ENCODE results near the gene DDAH1.
"Not testable (repeated sequence)": the region's sequence is repeated elsewhere in the genome, so short reads cannot be mapped to it uniquely, and the experiment has no call there.

Gene DDAH1

GRCh38 chr1:85471558-85471957 lies 6.6 kb upstream of the DDAH1 start:
- no peak for DNase-seq (ENCODE audit: low read depth in 2 of 3, low spot score in 2 of 3)

- DNase-seq (ENCODE audit: low read depth in 2 of 3, low spot score in 2 of 3), result not testable (repeated sequence)
Measured at GRCh38 chr1:85470130-85470529, 5.2 kb upstream of the DDAH1 start.

DNA sequence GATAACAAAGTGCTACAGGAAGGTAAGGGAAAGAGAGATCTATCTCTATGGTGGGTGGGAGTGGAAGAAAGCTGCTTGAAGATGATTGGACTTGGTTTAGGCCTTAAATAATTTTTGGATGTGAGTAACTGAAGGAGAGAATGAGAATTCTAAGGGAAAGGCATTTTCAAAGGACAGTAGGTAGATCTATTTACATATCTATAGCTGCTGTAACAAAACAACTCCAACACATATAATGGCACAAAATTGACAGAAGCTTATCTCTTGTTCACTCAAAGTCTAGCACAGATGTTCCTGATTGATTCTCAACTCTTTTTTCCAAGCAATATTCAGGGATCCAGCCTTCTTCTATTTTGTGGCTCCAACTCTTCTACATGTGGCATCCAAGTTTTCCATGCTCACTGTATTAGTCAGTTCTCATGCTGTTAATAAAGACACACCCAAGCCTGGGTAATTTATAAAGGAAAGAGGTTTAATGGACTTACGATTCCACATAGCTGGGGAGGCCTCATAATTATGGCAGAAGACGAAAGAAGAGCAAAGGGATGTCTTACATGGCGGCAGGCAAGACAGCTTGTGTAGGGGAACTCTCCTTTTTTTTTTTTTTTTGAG lies 3.1 kb upstream of the DDAH1 start:
- DNase-seq (ENCODE audit: low read depth in 2 of 3, low spot score in 2 of 3), result no peak

- DNase-seq (ENCODE audit: low read depth in 2 of 3, low spot score in 2 of 3), result no peak
Measured at GRCh38 chr1:85467036-85467435, 2.1 kb upstream of the DDAH1 start.

DNA sequence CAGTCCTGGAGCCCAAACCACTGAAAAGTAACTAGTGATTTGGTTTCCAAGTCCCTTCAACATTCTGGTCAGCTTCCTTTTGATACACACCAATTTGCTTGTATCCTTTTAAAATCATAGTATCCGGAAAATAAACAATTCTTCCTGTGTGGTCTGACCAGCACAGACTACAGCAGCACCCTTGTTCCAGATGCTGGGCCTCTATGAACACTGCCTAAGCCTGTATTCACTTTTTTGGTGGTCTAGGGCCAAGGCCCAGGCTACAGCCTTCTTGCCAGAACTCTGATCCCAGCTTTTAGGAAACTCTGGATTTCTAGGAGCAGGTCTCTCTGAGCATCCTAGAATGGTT lies 801 bp upstream of the DDAH1 start:
- DNase-seq (ENCODE audit: low read depth in 2 of 3, low spot score in 2 of 3), result no peak

DNA sequence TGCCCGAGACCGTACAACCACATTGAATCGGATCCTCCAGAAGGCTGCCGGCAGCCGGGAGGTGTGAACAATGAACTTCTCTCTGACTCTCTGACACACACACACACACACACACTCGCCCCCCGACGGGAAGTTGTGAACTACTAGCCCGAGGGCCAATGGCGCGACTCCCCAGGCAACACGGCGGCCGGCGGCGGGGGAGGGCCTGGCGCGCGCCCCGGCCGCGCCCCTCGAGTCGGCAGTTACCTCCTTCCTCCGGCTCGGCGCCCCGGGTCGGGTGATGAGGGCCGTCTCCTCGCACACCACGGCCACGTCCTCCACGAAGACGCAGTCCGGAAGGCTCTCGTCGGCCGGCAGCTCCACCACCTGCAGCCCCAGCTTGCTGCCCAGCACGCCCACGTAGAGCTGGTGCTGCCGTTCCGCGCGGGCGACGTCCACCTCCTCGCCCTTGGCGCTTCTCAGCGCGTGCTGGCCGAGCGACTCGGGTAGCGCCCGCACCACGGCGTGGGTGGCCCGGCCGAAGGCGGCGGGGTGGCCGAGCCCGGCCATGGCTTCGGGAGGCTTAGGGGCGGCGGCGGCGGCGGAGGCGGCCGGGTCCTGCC lies 361 bp downstream of the DDAH1 start:
- DNase-seq (ENCODE audit: low read depth in 2 of 3, low spot score in 2 of 3), result peak in 1 of 3 experiments; percentile 14

- no peak for DNase-seq (ENCODE audit: low read depth in 2 of 3, low spot score in 2 of 3)
Measured at GRCh38 chr1:85463731-85464496, 1.0 kb downstream of the DDAH1 start.

GRCh38 chr1:85462931-85463649 lies 1.9 kb downstream of the DDAH1 start:
- no peak for DNase-seq (ENCODE audit: low read depth in 2 of 3, low spot score in 2 of 3)

DNA sequence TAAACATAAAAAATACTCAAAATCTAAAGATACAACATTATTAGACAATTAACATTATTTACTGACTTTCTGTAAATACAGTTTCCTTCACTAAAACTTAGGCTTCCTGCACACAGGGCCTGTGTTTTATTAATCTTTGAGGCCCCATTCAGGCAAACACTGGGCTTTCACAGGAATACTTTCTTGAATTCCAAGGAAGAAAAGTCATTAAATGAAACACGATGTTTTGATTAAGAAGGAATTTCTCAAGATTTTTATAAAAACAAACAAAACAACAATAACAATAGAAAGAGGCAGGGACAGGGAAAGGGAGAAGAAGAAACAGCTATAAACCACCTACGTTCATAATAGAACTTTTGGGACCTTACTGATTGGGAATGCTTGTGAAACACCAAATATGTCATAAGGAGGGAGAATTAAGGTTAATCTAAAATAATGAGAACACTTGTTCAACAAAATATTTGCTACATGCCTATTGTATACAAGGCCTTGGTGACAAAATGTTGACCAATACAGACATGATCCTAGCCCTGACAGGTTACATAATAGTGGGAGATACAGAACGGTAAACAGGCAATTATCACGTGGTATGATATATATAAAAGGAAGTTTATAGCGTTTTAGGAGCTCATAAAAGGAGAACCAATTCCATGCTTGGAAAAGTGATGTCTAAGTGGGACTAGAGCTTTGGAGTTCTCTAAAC lies 3.6 kb downstream of the DDAH1 start:
- no peak for DNase-seq (ENCODE audit: low read depth in 2 of 3, low spot score in 2 of 3)

DNA sequence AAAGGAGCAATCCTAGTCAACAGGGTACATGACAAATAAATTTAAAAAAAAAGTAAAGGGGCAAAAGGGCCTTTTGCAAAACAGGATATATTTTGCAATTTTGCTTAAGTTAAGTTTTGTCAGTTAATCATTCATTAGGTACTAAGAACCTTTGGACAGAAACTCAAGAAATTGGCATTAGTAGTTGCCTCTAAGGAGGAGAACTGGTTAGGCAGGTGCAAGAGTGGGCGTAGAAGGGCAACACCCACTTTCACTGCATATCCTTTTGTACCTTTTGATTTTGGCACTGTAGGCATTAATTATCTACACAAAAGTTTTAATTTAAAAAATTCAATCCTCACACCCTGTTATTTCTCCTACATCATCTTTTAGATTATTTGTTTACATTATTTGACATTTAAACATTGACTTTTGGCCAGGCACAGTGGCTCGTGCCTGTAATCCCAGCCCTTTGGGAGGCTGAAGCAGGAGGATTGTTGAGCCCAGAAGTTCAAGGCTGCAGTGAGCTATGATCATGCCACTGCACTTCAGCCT lies 4.3 kb downstream of the DDAH1 start:
- no peak for DNase-seq (ENCODE audit: low read depth in 2 of 3, low spot score in 2 of 3)

- no peak for DNase-seq (ENCODE audit: low read depth in 2 of 3, low spot score in 2 of 3)
Measured at GRCh38 chr1:85459290-85459689, 5.7 kb downstream of the DDAH1 start.

GRCh38 chr1:85454214-85454613 lies 10.7 kb downstream of the DDAH1 start:
- no peak for DNase-seq (ENCODE audit: low read depth in 2 of 3, low spot score in 2 of 3)

DNA sequence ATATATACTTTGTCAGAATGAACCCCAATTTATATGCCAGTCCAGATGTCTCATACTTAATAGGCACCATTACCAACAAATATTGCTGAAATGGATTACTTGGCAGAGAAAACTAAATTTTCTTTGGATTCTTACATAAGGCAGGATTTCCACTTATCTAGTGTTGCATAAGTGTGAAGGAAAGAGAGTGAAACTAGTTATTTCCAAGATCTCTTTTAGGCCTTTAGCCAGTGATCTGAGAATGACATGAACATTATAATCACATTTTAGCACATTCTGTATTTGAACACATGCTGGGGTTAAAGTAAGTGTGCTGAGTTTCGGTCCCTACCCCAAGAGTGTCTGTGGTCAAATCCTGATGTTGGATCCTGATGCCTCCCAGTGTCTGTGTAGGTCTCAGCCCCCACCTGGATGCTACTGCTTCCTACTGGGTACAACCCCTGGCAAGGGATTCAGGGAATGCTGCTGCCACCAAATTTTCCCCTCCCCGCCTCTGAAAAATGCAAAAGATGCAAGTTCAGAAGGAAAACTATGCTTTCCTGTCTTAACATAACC lies 11.2 kb downstream of the DDAH1 start:
- no peak for DNase-seq (ENCODE audit: low read depth in 2 of 3, low spot score in 2 of 3)

- DNase-seq (ENCODE audit: low read depth in 2 of 3, low spot score in 2 of 3), result no peak
Measured at GRCh38 chr1:85452948-85453347, 12.0 kb downstream of the DDAH1 start.

GRCh38 chr1:85451236-85451830 lies 13.6 kb downstream of the DDAH1 start:
- no peak for DNase-seq (ENCODE audit: low read depth in 2 of 3, low spot score in 2 of 3)

- no peak for DNase-seq (ENCODE audit: low read depth in 2 of 3, low spot score in 2 of 3)
Measured at GRCh38 chr1:85450832-85451231, 14.1 kb downstream of the DDAH1 start.

DNA sequence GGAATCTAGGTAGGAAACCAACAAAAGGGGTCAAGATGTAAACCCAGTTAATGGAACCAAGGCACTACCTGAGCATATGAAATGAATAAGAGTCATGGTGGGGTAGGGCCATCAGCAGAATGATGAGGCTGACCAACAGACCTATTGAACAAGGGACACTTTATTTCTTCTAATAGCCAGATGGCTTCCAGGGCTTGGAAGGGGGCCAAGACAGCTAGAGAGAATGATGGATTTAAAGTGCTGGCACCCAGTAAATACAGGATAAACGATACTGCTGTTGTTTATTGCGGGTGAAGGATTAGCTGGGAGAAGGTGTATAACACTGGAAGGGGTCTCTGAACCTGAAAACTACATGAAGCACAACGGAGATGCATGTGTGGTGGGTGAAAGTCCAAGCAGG lies 15.6 kb downstream of the DDAH1 start:
- no peak for DNase-seq (ENCODE audit: low read depth in 2 of 3, low spot score in 2 of 3)

- DNase-seq (ENCODE audit: low read depth in 2 of 3, low spot score in 2 of 3), result no peak
Measured at GRCh38 chr1:85448358-85448757, 16.6 kb downstream of the DDAH1 start.

DNA sequence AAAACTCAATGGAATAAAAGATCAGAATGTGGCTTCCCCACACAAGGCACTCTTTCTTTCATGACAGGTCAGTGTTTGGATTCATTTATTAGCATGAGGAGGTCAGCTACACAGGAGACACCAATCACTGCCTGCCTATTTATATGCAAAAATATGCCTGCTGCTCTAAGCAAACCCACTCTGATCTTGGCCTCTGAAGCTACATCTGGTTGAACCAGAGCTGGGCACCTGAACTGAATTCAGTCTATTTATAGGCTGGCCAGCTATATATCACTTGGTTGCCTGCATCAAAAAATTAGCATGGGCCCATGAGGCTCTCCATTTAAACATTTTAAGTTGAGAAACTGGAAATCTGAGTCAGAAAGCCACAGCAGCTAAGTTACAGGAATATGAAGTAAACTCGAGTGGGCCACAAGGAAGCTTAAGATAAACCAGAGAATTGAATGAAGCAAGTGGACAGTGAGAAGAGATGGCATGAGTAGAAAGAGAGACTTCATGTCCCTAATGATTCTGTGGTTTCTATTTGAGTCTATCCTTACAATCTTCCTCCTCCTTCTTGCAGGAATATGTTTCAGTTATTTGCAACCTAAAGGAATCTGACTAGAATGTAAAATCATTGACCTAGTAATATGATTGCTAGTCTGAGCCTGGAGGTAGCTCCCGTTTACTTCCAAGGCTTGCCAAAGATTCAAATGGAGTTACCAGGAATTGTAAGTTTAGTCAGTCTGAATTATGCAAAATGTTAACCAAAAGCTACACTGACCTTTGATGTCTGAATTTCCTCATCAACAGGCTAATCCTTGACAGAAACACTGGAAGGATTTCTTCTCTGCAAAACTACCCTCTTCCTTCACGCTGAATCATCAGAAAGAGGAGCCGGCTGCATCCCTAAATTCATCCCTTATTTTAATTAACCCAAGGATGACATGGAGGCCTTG lies 17.7 kb downstream of the DDAH1 start:
- DNase-seq (ENCODE audit: low read depth in 2 of 3, low spot score in 2 of 3), result no peak
